GM21786 (cell line): ENCODE data around the gene HINT1.

Experiments
- ATAC-seq: cut with Tn5 transposase; IDR thresholded peaks from one replicate; pipeline ENCODE4 v1.9.1; 2021; ENCODE audit not compliant: unreplicated experiment

The HINT1 gene

DNA sequence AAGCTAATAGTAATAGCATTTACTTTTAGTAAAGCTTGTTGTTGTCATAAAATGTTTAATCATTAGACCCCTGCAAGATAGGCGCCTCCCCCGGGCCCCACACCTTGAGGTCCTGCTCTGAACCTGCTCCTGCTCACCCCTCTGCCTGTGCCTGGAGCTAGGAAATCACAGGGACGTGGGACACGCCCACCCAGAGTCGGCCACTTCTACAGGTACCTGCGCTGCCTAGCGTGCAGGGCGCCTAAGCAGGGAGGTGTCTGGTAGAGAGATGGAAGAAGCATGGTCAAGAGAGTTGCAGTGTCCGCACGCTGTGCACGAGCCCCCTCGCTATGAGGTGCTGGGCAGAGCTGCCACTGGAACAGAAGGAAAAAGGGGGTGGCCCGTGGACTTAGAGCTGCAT, 52.6 kb downstream of the HINT1 start:
- ATAC-seq, result no peak

DNA sequence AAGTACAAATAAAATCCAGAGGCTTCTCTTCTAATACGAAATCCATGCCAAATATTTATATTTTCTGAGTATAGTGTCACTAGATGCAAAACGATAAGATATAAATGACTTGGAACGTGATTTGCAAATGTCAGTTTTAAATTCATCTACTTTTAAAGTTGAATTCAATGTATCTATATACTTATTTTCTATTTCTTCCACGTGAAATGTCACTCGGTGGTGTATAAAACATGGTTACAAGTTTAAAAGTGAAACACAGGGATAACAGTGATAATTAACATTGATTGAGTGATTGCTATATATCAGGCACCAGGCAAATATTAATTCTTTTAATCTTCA, 54.8 kb downstream of the HINT1 start:
- ATAC-seq, result no peak

GRCh38 chr5:131109540-131110255, 55.4 kb downstream of the HINT1 start:
- ATAC-seq, result peak; percentile 92
